HG02973 (cell line): ENCODE data around the gene PRPF40A.

Source experiments
- ATAC-seq: cut with Tn5 transposase; IDR thresholded peaks from one replicate; pipeline ENCODE4 v1.9.1; 2021; ENCODE audit warnings: moderate library complexity; ENCODE audit not compliant: unreplicated experiment

The PRPF40A gene

DNA sequence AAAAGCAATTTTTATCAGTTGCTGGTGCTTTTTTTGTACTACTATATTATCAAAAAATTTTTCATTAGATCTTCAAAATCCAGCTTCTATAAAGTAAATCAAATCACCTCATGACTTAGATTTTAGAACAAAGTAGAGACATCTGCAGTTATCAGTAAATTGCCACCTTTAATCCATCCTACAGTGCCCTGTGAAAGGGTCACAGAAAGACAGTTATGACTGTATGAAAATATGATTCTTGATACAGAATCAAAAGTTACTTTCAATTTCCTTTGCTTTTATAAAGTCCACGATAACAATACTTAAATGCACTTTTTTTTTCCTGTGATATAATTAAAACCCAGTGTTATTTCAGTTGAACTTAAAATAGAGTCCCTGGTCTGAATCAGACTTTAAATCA, 61.4 kb downstream of the PRPF40A start:
- no peak for ATAC-seq

DNA sequence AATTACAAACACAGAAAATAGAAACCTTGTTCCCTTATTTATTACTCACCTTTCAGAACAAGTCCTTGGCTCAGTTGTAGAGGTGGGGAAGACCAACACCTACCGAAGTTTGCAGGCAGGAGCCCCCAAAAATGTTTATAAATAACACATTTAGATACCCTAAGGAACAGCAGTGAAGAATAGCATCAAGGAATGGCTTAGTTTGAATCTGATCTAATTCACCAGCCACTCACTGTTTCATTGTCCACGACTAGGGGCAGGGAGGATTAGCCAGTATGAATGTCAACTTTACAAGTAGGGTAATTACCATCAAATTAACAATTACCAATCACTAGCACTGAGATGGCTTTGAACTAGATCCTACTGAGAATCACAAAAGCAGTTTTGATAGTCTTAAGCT, 65.4 kb downstream of the PRPF40A start:
- ATAC-seq: no peak

DNA sequence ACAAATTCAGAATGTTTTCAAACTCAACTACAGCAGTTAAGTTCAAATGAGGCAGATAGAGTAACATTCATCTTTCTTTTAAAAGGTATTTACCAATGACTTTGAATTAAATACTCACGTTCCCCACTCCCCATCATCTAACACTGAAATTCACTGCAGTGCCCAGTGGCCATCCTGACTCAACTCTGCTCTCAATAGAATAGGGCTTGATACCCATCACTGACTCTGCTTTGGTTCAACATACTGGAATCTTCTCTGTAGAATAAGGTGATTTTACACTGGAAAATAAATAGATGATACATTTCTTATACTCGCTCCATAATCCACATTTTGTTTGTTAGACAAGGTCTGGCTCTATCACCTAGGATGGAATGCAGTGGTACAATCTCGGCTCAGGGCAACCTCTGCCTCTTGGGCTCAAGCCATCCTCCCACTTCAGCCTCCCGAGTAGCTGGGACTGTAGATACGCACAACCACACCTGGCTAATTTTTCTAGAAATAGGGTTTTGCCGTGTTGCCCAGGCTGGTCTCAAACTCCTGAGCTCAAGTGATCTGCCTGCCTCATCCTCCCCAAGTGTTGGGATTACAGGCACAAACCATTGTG, 66.4 kb downstream of the PRPF40A start:
- no peak for ATAC-seq

DNA sequence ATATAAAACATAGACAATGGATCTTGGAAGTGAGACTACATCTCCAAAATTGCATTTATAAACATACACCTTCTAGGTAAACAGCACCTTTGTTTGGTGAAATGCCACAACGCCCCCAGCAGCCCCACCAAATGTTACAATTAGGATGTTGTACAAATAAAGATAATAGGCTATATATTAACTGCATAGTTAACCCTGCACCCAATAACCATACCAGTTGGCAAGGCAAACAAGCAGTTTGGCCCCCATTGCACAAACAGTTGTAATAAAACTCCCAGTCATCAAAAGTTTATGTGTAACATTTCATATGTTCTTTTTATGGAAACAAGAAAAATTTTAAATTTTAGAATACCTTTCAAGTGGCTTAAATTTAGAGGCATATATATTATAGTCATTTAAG, 67.3 kb downstream of the PRPF40A start:
- no peak for ATAC-seq

DNA sequence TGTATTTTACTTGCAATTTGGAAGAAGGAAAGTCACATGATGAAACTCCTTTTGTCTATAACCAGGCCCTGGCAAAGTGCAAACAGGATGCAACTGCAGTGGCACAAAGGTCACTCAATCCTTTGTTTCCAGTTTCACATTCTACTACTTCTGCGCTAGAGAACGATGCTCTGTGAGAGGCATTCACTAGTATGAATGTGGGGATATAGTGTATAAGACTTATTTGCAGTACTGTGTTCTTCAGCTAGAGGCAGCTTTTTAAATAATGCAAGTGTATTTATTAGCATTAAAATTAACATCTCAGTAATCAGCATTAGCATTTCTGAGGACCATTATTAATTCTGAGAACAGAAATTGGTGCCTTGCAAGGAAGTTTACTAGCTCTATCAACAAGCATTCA, 68.9 kb downstream of the PRPF40A start:
- no peak for ATAC-seq

DNA sequence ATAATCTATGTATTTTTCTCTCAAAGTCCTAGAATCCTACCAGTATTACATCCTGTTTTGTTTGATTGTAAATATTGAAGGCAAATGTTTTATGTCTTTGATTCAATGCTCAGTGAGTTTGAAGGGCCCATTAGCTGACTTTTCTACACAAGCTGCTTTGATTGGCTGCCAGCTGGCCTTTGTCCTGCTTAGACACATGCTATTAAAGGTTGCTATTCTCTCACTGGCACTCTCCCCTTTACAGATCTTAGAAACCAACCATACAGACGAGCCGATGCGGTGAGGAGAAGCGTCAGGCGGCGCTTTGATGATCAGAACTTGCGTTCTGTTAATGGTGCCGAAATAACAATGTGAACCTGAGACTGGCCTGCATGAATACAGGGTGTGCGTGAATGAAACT, 69.7 kb downstream of the PRPF40A start:
- no peak for ATAC-seq

DNA sequence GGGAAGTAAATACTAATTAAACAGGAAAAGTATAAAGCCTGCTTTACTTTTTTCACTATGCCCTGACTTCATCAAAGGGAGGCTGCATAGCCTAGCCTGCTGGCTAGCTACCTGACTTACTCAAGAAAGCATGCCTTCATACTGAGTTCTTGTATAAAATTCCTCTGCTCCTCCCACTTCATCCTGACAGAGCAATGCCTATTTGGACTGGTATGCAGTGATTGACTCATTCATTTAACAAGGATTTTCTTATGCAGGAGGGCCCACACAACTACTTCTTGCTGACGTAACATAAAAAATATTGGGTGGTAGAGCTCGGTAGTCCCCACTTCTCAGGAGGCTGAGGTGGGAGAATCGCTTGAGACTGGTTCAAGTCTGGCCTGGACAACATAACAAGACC, 70.5 kb downstream of the PRPF40A start:
- no peak for ATAC-seq

DNA sequence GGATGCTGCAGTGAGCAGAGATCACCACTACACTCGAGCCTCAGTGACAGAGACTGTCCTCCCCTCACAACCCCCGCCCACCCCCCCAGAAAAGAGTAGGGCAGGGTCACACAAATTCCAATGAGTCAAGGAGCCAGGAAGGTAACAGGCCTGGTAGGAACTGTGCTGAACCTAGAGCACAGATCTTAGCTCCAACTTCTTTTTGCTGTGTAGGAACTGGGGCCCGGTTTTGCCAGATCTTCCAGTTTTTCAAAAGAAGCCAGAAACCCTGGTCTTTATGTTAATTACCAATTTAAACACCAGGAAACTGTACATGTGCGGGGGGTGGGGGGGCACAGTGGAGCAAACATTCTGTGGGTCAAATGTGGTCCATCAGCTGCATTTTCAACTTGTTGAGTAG, 71.0 kb downstream of the PRPF40A start:
- no peak for ATAC-seq

DNA sequence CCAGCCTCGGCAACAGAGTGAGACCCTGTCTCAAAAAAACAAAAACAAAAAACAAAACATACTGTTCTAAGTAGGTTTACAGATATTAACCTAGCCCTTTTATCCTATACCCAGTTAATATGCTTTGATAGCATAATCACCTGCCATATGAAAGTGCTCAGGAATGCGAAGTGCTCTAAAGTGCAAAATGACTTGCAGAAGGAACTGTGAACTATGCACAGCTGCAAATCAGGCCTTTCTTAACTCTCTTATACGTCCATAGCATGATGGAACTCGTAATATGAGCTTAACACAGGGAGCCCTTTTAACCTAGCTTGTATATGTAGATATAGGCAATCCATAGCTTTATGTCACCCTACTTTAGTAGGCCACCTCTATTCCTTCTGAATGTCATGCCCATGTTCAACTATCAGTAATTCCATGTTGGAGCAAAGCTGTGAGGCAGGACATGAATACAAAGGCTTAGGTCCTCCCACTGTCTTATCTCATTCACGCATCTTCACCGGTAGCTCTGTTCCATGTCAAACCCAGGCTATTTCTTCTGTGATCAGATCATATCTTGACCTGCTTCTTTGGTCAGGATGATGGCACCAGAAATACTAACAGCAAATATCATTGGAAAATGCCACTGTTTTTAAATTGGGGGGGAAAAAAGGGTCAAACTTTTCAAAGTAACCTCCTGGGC, 72.9 kb downstream of the PRPF40A start:
- no peak for ATAC-seq

DNA sequence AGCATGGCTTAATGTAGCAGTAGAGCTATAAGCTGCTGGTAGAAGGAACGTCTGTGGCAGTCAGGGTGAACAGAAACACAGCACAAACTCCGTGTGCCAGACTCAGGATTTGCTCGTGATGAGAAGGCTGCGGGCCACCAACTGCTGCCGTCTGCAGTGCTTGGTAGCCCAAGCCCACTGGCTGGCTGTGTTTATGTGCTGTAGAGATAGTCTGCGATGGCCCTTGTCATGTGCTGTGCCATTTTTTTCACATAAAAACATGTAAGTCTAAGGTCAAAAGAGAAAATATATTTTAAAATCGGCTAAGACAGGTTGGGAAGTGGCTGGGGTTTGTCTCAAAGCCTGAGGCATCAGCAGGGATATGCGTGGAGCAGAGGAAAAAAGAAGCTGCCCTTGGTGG, 78.7 kb downstream of the PRPF40A start:
- no peak for ATAC-seq

DNA sequence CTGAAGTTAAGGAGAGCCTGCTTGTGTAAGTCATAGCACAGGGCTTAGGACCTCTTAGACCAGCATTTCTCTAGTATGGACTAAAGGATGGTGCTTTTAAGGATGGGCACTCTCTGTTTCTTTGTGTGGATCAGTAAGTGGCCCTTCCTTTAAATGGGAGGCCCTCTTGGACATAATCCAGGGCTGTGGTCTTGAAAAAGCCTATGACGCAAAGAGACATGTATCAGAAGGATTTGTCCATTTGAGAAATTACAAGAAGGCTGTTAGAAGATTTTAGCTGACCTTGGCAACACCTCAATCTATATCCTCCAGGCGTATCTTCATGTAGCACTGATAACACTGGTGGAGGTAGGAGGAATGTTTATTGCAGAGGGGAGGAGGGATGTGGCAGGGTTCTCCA, 79.2 kb downstream of the PRPF40A start:
- ATAC-seq: no peak

DNA sequence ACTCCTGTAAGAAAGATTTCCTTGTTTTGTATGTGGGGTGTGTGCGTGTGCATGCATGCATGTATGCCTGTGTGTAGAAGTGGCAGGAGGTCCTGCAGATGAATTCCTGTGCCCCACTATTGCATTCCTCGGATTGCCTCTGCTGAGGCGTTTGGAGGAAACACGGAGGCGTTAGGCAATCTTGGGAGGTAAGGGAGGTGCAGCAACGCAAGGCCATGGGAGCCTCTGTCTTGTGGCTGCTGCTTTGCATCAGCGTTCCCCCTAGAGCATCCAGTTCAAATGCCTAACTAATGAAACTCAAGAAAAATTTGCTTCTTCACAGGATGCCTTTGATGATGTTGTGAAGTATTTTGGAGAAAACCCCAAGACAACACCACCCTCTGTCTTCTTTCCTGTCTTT, 80.0 kb downstream of the PRPF40A start:
- ATAC-seq: no peak

DNA sequence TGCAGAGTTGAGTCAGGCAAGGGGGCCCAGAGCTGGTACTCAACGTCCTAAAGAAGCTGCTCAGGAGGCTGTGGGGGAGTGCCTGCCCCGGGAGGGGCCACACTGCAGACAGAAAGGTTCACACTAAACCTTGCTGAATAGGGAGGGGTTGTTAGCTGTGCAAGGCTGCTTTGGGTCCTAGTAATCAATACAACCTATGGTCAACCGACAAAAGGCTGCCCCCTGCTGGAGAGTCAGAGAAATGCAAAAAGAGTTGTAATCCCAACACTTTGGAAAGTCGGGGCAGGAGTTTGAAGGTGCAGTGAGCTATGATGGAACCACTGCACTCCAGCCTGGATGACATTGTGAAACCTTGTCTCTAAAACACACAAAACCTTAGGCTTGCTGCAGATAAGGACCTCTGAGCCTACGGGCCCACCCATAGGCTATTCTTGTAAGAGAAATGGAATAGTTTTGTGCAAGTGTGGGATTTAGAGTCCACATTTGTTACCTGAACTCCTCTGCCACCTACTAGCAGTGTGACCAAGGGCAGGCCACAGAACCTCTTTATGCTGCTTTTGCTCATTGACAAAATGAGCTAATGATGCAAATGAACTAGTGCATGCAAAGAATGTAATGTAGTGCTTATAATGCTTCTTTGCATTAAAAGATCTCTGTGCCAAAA, 81.5 kb downstream of the PRPF40A start:
- peak; percentile 66 for ATAC-seq

DNA sequence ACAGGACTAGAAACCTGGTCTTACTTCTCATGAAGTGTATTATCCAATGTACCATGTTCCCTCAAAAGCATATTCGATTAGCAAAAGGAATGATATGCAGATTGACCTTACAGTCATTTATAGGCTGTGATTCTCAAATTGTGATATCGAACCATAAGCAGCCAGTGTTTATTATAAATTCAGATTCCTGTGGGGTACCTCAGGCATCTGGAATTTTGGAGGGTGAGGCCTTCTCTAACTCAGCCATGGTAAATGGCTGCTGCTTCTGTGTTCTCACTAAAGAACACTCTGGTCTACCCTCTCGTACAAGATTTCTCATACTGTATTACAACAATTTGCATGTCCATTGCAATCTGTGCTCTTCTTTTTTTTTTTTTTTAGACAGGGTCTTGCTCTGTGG, 84.5 kb downstream of the PRPF40A start:
- ATAC-seq: no peak

DNA sequence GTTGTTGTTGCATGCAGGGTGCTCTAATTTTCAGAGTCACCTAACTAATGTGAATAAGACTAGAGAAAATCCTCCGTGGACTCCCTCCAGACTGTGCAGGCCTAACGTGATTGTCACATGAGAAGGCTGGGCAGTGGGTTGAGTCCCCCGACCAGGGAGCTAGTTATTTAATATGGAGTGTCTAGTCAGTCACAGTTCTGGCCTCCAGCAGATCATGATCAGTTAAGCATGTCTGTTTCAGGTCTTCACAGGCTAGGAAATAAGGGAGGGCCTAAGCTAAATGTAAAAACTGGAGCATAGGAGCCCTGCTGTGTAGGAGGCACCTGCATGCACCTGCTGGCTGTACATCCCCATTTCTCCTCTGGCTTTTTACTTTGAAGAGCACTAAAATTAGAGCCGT, 86.8 kb downstream of the PRPF40A start:
- no peak for ATAC-seq

DNA sequence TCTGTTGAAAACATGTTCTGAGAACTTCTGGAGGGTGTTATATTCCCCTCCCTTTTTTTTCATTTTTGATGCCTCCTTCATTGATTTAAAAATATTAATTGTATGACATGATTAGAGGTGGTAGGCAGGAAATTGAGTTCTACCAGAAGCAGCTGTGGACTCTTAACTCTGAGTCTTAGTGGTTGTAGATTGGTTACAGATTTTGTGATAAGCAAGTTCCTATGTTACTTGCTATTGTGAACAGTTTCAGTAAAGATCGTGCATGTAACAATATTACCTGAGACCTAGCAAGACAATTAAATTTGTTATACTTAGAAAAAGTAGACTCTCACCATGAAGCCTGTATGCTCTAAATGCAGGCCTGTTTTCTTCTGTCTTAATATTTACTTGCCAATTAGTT, 88.1 kb downstream of the PRPF40A start:
- ATAC-seq: no peak

DNA sequence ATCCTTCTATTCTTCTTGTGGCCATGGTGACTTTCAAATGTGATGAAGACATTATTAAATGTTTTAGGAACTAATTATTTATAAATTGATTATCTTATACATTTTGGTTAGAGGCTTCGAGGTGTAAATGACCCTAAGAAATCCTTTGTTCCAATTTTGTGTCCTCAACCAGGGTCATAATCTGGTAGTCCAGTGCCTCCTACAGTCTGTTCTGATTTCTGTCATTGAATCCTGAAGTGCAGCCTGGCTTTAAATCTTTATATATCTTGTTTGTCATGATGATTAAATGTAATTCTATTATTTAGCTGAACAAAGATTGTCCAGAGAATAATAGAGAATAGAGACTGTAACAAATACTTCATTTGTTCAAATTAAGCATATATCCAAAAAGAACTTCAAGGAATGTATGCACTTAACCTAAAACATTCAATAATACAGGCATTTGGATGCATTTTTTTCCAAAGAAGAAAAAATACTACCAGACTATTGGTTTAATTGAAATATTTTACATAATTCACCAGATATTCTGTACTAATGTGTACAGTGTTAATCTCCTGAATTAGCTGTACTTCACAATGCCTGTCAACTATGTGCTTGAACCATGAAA, 89.8 kb downstream of the PRPF40A start:
- ATAC-seq: no peak

DNA sequence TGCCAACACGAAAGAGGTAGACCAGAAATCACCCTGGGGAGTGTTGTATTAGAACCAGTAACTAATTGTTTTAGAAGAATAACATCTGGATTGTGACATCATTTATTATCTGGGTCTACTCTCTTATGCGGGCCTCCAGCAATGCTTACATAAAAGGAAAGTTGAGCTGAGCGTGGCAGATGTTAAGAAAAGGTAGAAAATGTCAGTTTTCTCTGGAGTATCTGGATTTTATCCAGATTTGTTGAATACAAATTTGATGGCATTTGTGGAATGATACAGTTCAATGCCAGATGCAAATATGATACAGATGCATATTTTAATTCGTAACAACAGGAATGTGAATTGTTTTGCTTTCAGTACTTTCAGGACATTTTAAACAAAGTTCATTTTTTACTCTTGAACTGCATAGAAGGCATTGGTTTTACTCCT, 90.3 kb downstream of the PRPF40A start:
- ATAC-seq: no peak

DNA sequence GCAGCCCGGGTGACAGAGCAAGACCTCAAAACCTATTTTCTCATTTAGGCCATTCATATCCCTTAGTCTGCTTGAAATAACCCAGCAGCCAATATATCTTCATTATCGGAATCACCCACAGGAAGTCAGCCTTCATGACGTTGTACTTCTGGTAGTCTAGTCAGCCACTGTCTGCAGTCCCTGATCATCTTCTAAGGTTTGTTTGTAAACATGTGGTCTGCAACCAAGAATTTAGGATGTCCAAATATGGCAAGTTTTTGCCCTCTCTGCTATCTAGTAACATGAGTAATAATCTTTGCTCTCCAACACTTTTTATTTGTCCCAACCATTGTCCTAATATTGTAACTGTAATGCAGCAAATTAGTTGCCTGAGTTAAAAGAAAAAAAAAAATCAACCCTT, 92.5 kb downstream of the PRPF40A start:
- ATAC-seq: no peak

DNA sequence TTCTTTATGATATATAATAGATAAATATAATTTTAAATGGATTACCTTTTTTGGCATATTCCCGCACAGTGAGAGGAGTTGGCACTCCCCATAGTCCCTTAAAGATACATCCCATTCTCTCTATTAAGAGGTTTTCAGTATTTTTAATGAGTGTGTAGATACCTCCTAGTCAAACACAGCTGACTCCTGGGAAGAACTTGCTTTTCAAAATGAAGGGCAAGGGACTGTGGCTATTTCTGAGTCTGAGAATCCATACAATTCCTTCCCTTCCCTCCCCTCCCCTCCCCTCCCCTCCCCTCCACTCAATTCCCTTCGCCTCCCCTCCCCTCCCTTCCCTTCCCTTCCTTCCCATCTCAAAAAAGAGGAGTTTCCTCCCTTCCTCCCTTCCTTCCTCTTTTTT, 93.5 kb downstream of the PRPF40A start:
- ATAC-seq: no peak

DNA sequence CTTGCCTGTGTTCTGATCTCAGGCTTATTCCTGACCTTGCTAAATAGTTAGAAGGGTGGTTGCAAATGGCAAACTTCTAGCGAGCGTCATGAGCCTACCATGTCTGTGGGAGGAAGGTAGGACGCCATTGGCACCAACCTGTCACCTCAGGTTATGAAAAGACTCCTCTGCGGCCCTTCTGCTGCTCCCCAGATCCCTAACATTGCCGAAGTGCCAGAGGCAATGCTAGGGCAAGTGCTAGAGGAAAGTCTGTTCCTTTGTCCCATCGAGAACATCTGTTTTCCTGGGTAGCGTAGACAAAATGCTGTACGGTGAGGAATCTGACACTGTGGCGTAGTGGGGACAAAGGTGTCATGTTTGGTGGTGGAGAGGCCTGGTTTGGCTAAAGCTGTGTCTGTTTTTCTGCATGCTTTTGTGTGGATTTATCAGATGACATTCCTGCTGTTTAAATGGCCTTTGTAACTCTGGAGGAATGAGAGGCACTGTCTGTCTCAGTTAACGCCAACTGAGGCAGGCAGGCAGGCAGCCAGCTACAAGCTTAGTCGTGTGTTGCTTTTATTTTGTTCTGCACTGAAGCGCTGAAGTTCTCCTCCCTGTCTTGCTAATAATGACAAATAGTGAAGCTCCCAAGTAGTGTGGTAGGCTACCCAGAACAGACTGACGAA, 94.1 kb downstream of the PRPF40A start:
- ATAC-seq: no peak

DNA sequence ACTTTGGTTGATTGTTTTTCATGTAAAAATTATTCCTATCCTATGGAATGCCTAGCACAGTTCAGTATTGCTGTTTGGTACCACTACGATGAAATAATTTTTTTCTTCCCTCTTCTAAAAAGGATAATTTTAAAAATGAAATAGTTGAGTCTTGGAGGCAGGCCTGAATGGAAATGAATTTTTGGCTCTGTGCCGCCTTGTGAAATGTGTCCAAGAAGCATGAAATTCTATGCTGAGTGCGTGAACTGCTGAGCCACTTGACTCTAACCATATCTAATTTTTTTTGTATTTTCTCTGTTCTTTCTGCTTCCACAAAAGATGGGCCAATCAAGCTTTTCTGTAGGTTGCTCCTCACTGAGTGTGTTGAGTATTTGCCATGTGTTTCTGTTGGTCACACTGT, 95.0 kb downstream of the PRPF40A start:
- ATAC-seq: no peak
